Bronchial epithelial cell (primary cell): Measurements from ENCODE around the gene LAX1. TPM values are rescaled to one million over a fixed set of nuclear protein-coding genes. Genes with fewer than 3 reads are reported as not detected.
"Not testable (repeated sequence)": the region's sequence is repeated elsewhere in the genome, so short reads cannot be mapped to it uniquely, and the experiment has no call there.

Source experiments
- DNase-seq: peaks from one replicate; pipeline ENCODE4 v3.0.0-alpha.2; 2010; ENCODE audit warnings: low read depth
- FAIRE-seq: peaks from 2 replicates; lab custom pipeline; 2011; peaks lifted over from hg19 to GRCh38; lab: Jason Lieb, UNC
- H3K27me3 ChIP-seq: 2 replicates; pipeline ENCODE4 v1.5.1; 2011; ENCODE audit warnings: low read length; ENCODE audit not compliant: control insufficient read depth, insufficient read depth
- H3K36me3 ChIP-seq: 2 replicates; pipeline ENCODE4 v1.5.1; 2011; ENCODE audit warnings: low read length; ENCODE audit not compliant: control insufficient read depth, insufficient read depth
- H3K4me3 ChIP-seq: 2 replicates; pipeline ENCODE4 v1.5.1; 2011; ENCODE audit warnings: mild to moderate bottlenecking, low read depth, low read length, control low read depth
- CTCF ChIP-seq: IDR thresholded peaks from 2 replicates; pipeline ENCODE4 v1.5.1; 2011; ENCODE audit warnings: mild to moderate bottlenecking, moderate library complexity, low read length, control low read depth, inconsistent platforms; ENCODE audit not compliant: insufficient read depth, severe bottlenecking
- total RNA-seq: library from RNA; depleted of rRNA; stranded (reverse); fragments of >200 nt; gene quantifications from 2 replicates; pipeline ENCODE4 v1.2.1, GENCODE V29; 2014

LAX1 gene
- total RNA-seq, 1 donor from 2014 or later = not detected

- FAIRE-seq (no peak), DNase-seq (peak; percentile 99)
- TF ChIP-seq CTCF = peak; percentile 17
- Histone ChIP-seq H3K4me3 (no peak overlapping the region), H3K36me3 (no peaks in the 10 kb centered on the region), H3K27me3 (no peaks in the 10 kb centered on the region)
These were observed 13.9 kb upstream of the LAX1 start for GRCh38 chr1:203751051-203751450.

DNA sequence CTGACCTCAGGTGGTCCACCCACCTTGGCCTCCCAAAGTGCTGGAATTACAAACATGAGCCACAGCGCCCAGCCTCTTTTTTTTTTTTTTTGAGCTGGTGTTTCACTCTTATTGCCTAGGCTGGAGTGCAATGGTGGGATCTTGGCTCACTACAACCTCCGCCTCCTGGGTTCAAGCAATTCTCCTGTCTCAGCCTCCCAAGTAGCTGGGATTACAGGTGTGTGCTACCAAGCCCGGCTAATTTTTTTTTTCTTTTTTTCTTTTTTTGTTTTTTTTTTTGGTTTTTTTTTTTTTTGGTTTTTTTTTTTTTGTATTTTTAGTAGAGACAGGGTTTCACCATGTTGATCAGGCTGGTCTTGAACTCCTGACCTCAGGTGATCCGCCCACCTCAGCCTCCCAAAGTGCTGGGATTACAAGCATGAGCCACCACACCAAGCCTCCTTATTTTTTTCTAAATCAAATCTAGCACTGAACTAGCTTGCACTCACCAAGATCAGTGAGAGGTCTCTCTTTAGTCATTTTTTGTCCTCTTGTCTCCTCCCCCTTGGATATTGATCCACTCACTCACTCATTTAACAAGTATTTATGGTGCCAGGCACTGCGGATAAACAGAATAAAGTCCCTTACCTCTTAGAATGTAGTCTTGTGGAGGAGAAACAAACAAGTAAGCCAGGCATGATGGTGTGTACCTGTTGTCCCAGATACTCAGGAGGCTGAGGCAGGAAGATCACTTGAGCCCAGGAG, 13.2 kb upstream of the LAX1 start:
- peak; percentile 49 for DNase-seq
- not testable (repeated sequence) for H3K36me3 ChIP-seq, FAIRE-seq, H3K4me3 ChIP-seq, H3K27me3 ChIP-seq

GRCh38 chr1:203754455-203754864, 10.5 kb upstream of the LAX1 start:
- Histone ChIP-seq H3K4me3 (no peak overlapping the region), H3K27me3 (no peaks in the 10 kb centered on the region), H3K36me3 (no peaks in the 10 kb centered on the region)
- no peak for FAIRE-seq
- peak; percentile 64 for DNase-seq
- TF ChIP-seq CTCF = no peak

DNA sequence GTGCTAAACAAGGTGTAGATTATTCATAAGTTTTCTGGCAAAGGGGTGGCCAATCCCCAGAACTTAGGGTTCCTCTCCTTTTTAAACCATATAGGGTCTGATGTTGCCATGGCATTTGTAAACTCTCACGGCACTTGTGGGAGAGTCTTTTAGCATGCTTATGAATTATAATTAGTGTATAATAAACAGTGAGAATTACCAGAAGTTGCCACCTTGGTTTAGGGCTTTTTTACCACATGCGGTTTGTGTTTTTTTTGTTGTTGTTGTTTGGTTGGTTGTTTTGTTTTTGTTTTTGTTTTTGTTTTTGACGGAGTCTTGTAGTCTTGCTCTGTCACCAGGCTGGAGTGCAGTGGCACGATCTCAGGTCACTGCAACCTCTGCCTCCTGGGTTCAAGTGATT, 8.9 kb upstream of the LAX1 start:
- FAIRE-seq = no peak
- TF ChIP-seq CTCF = no peak

DNA sequence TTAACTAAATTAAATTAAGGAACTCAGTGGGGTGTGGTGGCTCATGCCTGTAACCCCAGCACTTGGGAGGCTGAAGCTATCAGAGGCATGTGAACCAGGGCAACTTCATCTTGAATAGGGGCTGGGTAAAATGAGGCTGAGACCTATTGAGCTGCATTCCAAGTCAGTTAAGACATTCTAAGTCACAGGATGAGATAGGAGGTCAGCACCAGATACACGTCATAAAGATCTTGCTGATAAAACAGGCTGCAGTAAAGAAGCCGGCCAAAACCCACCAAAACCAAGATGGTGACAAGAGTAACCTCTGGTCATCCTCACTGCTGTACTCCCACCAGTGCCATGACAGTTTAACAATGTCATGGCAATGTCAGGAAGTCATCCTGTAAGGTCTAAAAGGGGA, 6.2 kb upstream of the LAX1 start:
- H3K27me3 ChIP-seq, DNase-seq, H3K4me3 ChIP-seq, H3K36me3 ChIP-seq, FAIRE-seq: not testable (repeated sequence)

More for the DNA sequence above, 8.9 kb upstream of the LAX1 start:
- H3K36me3 ChIP-seq = no peaks in the 10 kb centered on the region
- no peaks in the 10 kb centered on the region for H3K27me3 ChIP-seq
- no peak overlapping the region for H3K4me3 ChIP-seq
- DNase-seq = no peak

DNA sequence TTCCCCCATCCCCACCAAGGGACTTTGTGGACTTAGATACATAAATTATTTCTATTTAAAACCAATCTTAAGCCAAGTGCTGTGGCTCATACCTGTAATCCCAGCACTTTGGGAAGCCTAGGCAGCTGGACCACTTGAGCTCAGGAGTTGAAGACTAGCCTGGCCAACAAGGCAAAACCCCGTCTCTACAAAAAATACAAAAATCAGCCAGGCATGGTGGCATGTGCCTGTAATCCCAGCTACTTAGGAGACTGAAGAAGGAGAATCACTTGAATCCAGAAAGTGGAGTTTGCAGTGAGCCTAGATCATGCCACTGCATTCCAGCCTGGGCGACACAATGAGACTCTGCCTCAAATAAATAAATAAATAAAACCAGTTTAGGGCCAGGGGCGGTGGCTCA, 4.5 kb upstream of the LAX1 start:
- FAIRE-seq (no peak), DNase-seq (no peak)
- Histone ChIP-seq H3K36me3 (no peaks in the 10 kb centered on the region), H3K27me3 (no peaks in the 10 kb centered on the region), H3K4me3 (no peak overlapping the region)
- TF ChIP-seq CTCF = no peak

GRCh38 chr1:203761958-203762357, 3.0 kb upstream of the LAX1 start:
- DNase-seq, H3K36me3 ChIP-seq, H3K27me3 ChIP-seq, FAIRE-seq, H3K4me3 ChIP-seq: not testable (repeated sequence)
